SU-DHL-6 (cell line): ENCODE measurements around the gene PGLYRP2.

Source experiments
- H2AFZ ChIP-seq: fragments of 200-600 bp; sonication (generic); 2 replicates; pipeline ENCODE4 v1.6.1; 2014; ENCODE audit warnings: low read depth, mild to moderate bottlenecking, moderate library complexity, mixed read lengths, antibody characterized with exemption, low read length; ENCODE audit not compliant: severe bottlenecking
- H3F3A ChIP-seq: fragments of 200-600 bp; shearing (Covaris generic); 2 replicates; pipeline ENCODE4 v1.6.0; 2016; ENCODE audit warnings: antibody characterized with exemption, mild to moderate bottlenecking; ENCODE audit not compliant: insufficient read depth
- H3K27ac ChIP-seq: fragments of 200-600 bp; sonication (generic); 2 replicates; pipeline ENCODE4 v1.5.1; 2016; ENCODE audit warnings: low read depth, mild to moderate bottlenecking, low read length, moderate library complexity, mixed read lengths
- H3K27me3 ChIP-seq: fragments of 200-600 bp; sonication (generic), shearing (Covaris generic); 2 replicates; pipeline ENCODE4 v1.6.0; 2014; ENCODE audit warnings: mild to moderate bottlenecking, low read length
- H3K36me3 ChIP-seq: fragments of 200-600 bp; sonication (generic); 2 replicates; pipeline ENCODE4 v1.6.1; 2014; ENCODE audit warnings: mild to moderate bottlenecking, low read length, mixed read lengths
- H3K4me2 ChIP-seq: fragments of 300-600, 200-600 bp; shearing (Covaris generic), sonication (generic); 2 replicates; pipeline ENCODE4 v1.6.0; 2014; ENCODE audit warnings: low read length, low read depth, mild to moderate bottlenecking; ENCODE audit not compliant: poor library complexity, severe bottlenecking
- H3K4me3 ChIP-seq: fragments of 200-600 bp; sonication (generic); 2 replicates; pipeline ENCODE4 v1.5.1; 2014; ENCODE audit warnings: antibody characterized with exemption, low read length, mild to moderate bottlenecking, mixed read lengths; ENCODE audit not compliant: insufficient read depth, poor library complexity, severe bottlenecking
- H3K79me2 ChIP-seq: fragments of 200-600 bp; sonication (generic); 2 replicates; pipeline ENCODE4 v1.6.1; 2014; ENCODE audit warnings: mild to moderate bottlenecking, low read length, moderate library complexity; ENCODE audit not compliant: insufficient read depth
- H3K9ac ChIP-seq: fragments of 200-600 bp; sonication (generic); 2 replicates; pipeline ENCODE4 v1.7.0; 2014; ENCODE audit warnings: mild to moderate bottlenecking, low read length
- H3K9me2 ChIP-seq: fragments of 200-600 bp; sonication (generic); replicated peaks from 2 replicates; pipeline ENCODE4 v1.6.1; 2014; ENCODE audit warnings: low read length; ENCODE audit not compliant: insufficient read depth
- H3K9me3 ChIP-seq: fragments of 200-600 bp; sonication (generic); 2 replicates; pipeline ENCODE4 v1.6.1; 2014; ENCODE audit warnings: low read length, mixed read lengths; ENCODE audit not compliant: insufficient read depth
- H4K20me1 ChIP-seq: fragments of 200-600 bp; sonication (generic); 2 replicates; pipeline ENCODE4 v1.6.1; 2014; ENCODE audit warnings: low read depth, mild to moderate bottlenecking, antibody characterized with exemption, low read length, moderate library complexity, mixed read lengths
- EZH2phosphoT487 ChIP-seq: fragments of 200-600 bp; sonication (generic), shearing (Covaris generic); conservative IDR thresholded peaks from 2 replicates; pipeline ENCODE4 v1.6.1; 2018; ENCODE audit warnings: mild to moderate bottlenecking, antibody characterized with exemption, low read length, moderate library complexity, mixed read lengths
- TF ChIP-seq, protein P1 (sequence below): fragments of 200-600 bp; sonication (generic); IDR thresholded peaks from one replicate; pipeline ENCODE4 v1.5.1; 2017; ENCODE audit warnings: antibody characterized with exemption, mild to moderate bottlenecking, low read length, moderate library complexity; ENCODE audit not compliant: insufficient read depth, poor library complexity, severe bottlenecking

Gene PGLYRP2

DNA sequence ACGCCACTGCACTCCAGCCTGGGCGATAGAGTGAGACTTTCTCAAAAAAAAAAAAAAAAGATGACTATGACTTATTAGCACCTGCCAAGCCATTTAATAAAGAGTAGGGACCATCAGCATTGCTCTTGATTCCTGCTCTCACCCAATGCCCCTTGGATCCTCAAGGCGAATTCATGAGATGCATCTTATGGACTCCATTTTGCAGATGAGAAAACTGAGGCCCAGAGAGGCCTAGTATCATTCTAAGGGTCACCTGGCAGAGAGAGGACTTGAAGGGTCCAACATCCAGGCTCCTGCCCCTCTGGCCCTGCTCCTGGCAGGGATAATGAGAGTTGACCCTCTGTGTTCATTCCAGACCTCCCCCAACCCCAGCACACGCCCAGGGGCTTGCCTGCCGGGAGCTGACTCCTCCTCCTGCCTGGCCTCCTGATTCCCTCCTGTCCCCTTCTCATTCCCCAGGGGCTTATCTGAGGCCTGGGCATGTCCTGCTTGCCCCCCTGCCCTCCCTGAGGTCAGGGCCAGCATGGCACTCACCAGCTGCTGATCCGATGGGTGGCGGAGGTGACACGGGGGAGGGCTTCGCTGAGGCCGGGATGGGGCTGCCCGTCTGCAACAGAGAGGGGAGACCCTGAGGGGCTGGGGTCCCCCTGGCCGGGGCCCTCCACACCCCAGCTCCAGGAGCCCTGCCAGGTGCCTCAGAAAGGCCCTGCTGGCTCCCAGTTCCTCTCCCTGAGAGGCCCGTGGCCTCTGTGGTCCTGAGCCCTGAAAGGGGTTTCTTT lies 37.0 kb downstream of the PGLYRP2 start:
- Histone ChIP-seq H3F3A (no peaks in the 10 kb centered on the region), H3K27me3 (no peaks in the 10 kb centered on the region), H4K20me1 (no peaks in the 10 kb centered on the region), H2AFZ (no peak overlapping the region), H3K4me2 (no peak overlapping the region), H3K79me2 (no peaks in the 10 kb centered on the region), H3K36me3 (no peaks in the 10 kb centered on the region), H3K9ac (no peak overlapping the region), H3K9me3 (no peaks in the 10 kb centered on the region), H3K9me2 (no peaks in the 10 kb centered on the region), H3K27ac (no peak overlapping the region), H3K4me3 (no peak overlapping the region)
- TF ChIP-seq, protein P1, sequence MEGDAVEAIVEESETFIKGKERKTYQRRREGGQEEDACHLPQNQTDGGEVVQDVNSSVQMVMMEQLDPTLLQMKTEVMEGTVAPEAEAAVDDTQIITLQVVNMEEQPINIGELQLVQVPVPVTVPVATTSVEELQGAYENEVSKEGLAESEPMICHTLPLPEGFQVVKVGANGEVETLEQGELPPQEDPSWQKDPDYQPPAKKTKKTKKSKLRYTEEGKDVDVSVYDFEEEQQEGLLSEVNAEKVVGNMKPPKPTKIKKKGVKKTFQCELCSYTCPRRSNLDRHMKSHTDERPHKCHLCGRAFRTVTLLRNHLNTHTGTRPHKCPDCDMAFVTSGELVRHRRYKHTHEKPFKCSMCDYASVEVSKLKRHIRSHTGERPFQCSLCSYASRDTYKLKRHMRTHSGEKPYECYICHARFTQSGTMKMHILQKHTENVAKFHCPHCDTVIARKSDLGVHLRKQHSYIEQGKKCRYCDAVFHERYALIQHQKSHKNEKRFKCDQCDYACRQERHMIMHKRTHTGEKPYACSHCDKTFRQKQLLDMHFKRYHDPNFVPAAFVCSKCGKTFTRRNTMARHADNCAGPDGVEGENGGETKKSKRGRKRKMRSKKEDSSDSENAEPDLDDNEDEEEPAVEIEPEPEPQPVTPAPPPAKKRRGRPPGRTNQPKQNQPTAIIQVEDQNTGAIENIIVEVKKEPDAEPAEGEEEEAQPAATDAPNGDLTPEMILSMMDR, result no peak
- no peak for TF ChIP-seq EZH2phosphoT487

GRCh38 chr19:15441317-15441716 lies 38.0 kb downstream of the PGLYRP2 start:
- Histone ChIP-seq H3K9me3 (no peaks in the 10 kb centered on the region), H3K27ac (no peak overlapping the region), H3K27me3 (no peaks in the 10 kb centered on the region), H3K9ac (no peak overlapping the region), H3K36me3 (no peaks in the 10 kb centered on the region), H3K4me2 (no peak overlapping the region), H3F3A (no peaks in the 10 kb centered on the region), H3K9me2 (no peaks in the 10 kb centered on the region), H3K79me2 (no peaks in the 10 kb centered on the region), H3K4me3 (no peak overlapping the region), H4K20me1 (no peaks in the 10 kb centered on the region), H2AFZ (no peak overlapping the region)
- TF ChIP-seq EZH2phosphoT487, result no peak
- TF ChIP-seq, protein P1, result no peak

GRCh38 chr19:15439821-15440641 lies 39.3 kb downstream of the PGLYRP2 start:
- TF ChIP-seq, protein P1, result no peak
- TF ChIP-seq EZH2phosphoT487, result no peak
- H3K27ac ChIP-seq, result no peak overlapping the region
- no peak overlapping the region for H3K4me3 ChIP-seq
- no peak overlapping the region for H3K4me2 ChIP-seq
- H3K9me3 ChIP-seq, result no peaks in the 10 kb centered on the region
- H3K9me2 ChIP-seq, result no peaks in the 10 kb centered on the region
- H4K20me1 ChIP-seq, result no peaks in the 10 kb centered on the region
- H3K36me3 ChIP-seq, result no peaks in the 10 kb centered on the region
- no peaks in the 10 kb centered on the region for H3K27me3 ChIP-seq
- H2AFZ ChIP-seq, result no peak overlapping the region
- H3F3A ChIP-seq, result no peaks in the 10 kb centered on the region
- H3K9ac ChIP-seq, result no peak overlapping the region
- H3K79me2 ChIP-seq, result no peaks in the 10 kb centered on the region
